OCI-LY3 (cell line): ENCODE measurements around the gene ALKAL2.

Experiments
- H2AFZ ChIP-seq: fragments of 200-600, 300-600 bp; shearing (Covaris generic); 2 replicates; pipeline ENCODE4 v1.6.0; 2014; ENCODE audit warnings: antibody characterized with exemption, low read depth, low read length
- H3K27ac ChIP-seq: fragments of 200-600, 300-600 bp; sonication (generic); 2 replicates; pipeline ENCODE4 v1.5.1; 2014; ENCODE audit warnings: mild to moderate bottlenecking, low read length, moderate library complexity, mixed read lengths
- H3K27me3 ChIP-seq: fragments of 200-600, 300-600 bp; sonication (generic); 2 replicates; pipeline ENCODE4 v1.6.1; 2014; ENCODE audit warnings: low read depth, low read length, mixed read lengths
- H3K36me3 ChIP-seq: fragments of 200-600, 300-600 bp; sonication (generic); replicated peaks from 2 replicates; pipeline ENCODE3; 2014; ENCODE audit warnings: low read depth, low read length, mixed read lengths
- H3K4me1 ChIP-seq: fragments of 300-600, 200-600 bp; sonication (generic); 2 replicates; pipeline ENCODE4 v1.6.1; 2014; ENCODE audit warnings: low read length, mixed read lengths
- H3K4me2 ChIP-seq: fragments of 200-600, 300-600 bp; sonication (generic); 2 replicates; pipeline ENCODE4 v1.6.1; 2014; ENCODE audit warnings: low read length, mixed read lengths
- H3K4me3 ChIP-seq: fragments of 300-600, 200-600 bp; sonication (generic); 2 replicates; pipeline ENCODE4 v1.5.1; 2014; ENCODE audit warnings: antibody characterized with exemption, mild to moderate bottlenecking, low read length, moderate library complexity
- H3K79me2 ChIP-seq: fragments of 300-600, 200-600 bp; shearing (Covaris generic); 2 replicates; pipeline ENCODE4 v1.6.1; 2014; ENCODE audit warnings: mild to moderate bottlenecking, low read length, mixed read lengths
- H3K9ac ChIP-seq: fragments of 300-600, 200-600 bp; shearing (Covaris generic); 2 replicates; pipeline ENCODE4 v1.6.0; 2014; ENCODE audit warnings: mild to moderate bottlenecking, low read length, moderate library complexity
- H3K9me3 ChIP-seq: fragments of 200-600, 300-600 bp; shearing (Covaris generic); 2 replicates; pipeline ENCODE4 v1.6.1; 2014; ENCODE audit warnings: low read length, mixed read lengths; ENCODE audit not compliant: insufficient read depth
- H4K20me1 ChIP-seq: fragments of 200-600, 300-600 bp; sonication (generic); 2 replicates; pipeline ENCODE4 v1.6.1; 2016; ENCODE audit warnings: low read length, mixed read lengths; ENCODE audit not compliant: insufficient read depth
- CTCF ChIP-seq: fragments of 200-600, 300-600 bp; sonication (generic); IDR thresholded peaks from 2 replicates; pipeline ENCODE4 v1.5.1; 2014; ENCODE audit warnings: antibody characterized with exemption, low read length, low read depth
- EZH2phosphoT487 ChIP-seq: fragments of 200-600 bp; shearing (Covaris generic); IDR thresholded peaks from 2 replicates; pipeline ENCODE4 v1.6.1; 2018; ENCODE audit warnings: antibody characterized with exemption, mixed run types, low read depth

The ALKAL2 gene

DNA sequence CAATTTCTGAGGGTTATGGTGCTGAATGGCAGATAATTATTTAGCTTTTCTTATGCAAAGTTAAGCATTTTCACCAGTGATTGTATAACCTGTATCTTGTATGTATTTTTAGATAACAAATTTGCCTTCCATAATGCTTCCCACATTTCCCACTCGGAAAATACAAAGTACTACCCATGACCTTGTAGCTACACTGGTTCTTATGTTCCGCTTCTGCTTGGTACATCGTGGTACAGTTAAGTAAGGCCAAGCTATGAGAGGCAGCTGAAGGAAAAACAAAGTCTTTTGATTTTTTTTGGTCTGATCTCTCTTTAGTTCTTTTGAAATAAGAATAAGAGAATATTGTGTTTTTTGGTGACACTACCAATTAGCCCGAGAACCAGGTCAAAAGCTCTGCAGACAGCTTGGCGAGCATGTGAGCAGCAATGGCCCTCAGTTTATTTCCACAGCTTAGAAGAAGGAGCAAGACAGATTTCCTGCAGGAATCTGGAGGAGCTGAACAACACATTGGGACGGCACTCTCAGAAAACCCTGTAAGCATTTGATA, 50.8 kb downstream of the ALKAL2 start:
- H3K9ac ChIP-seq = no peak overlapping the region
- H3K27ac ChIP-seq = no peak overlapping the region
- no peaks in the 10 kb centered on the region for H3K9me3 ChIP-seq
- no peaks in the 10 kb centered on the region for H3K79me2 ChIP-seq
- no peak overlapping the region for H3K4me3 ChIP-seq
- no peaks in the 10 kb centered on the region for H3K4me1 ChIP-seq
- no peak overlapping the region for H3K4me2 ChIP-seq
- no peaks in the 10 kb centered on the region for H4K20me1 ChIP-seq
- H3K27me3 ChIP-seq = no peaks in the 10 kb centered on the region
- TF ChIP-seq EZH2phosphoT487 (no peak), CTCF (no peak)
- no peaks in the 10 kb centered on the region for H3K36me3 ChIP-seq
- no peak overlapping the region for H2AFZ ChIP-seq

DNA sequence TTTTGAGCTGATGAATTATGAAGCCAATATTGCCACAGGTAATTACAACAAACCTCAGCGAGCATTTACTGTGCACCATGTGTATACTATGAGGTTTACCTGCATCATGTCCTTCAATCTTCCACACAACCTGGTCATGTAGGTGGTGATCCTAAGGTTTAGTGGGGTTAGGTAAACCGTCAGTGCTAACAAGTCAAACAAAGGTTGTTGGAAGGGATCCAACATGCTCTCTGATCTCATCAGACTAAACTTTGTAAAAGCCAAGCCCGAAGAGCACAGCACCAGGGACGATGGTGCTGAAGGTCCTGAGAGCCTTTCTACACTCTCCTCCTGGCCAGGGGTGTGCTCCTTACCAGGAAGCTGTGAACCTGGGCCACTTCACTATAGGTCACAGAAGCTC, 53.5 kb downstream of the ALKAL2 start:
- no peaks in the 10 kb centered on the region for H3K36me3 ChIP-seq
- H3K4me2 ChIP-seq = no peak overlapping the region
- no peak overlapping the region for H3K27ac ChIP-seq
- no peaks in the 10 kb centered on the region for H3K27me3 ChIP-seq
- no peaks in the 10 kb centered on the region for H4K20me1 ChIP-seq
- no peaks in the 10 kb centered on the region for H3K9me3 ChIP-seq
- H3K79me2 ChIP-seq = no peaks in the 10 kb centered on the region
- no peak overlapping the region for H3K4me3 ChIP-seq
- no peak overlapping the region for H3K9ac ChIP-seq
- H3K4me1 ChIP-seq = no peaks in the 10 kb centered on the region
- TF ChIP-seq EZH2phosphoT487 (no peak), CTCF (no peak)
- H2AFZ ChIP-seq = no peak overlapping the region

GRCh38 chr2:233030-233429, 54.9 kb downstream of the ALKAL2 start:
- Histone ChIP-seq H3K9ac (no peak overlapping the region), H3K9me3 (no peaks in the 10 kb centered on the region), H3K79me2 (no peaks in the 10 kb centered on the region), H4K20me1 (no peaks in the 10 kb centered on the region), H3K4me1 (no peaks in the 10 kb centered on the region), H2AFZ (no peak overlapping the region), H3K27ac (no peak overlapping the region), H3K27me3 (no peaks in the 10 kb centered on the region), H3K36me3 (no peaks in the 10 kb centered on the region), H3K4me3 (no peak overlapping the region), H3K4me2 (no peak overlapping the region)
- TF ChIP-seq CTCF (no peak), EZH2phosphoT487 (no peak)

GRCh38 chr2:231521-232185, 56.2 kb downstream of the ALKAL2 start:
- Histone ChIP-seq H3K79me2 (no peaks in the 10 kb centered on the region), H3K9ac (no peak overlapping the region), H3K27me3 (no peaks in the 10 kb centered on the region), H3K9me3 (no peaks in the 10 kb centered on the region), H3K27ac (no peak overlapping the region), H3K4me1 (no peaks in the 10 kb centered on the region), H2AFZ (no peak overlapping the region), H3K36me3 (no peaks in the 10 kb centered on the region), H3K4me2 (no peak overlapping the region), H3K4me3 (no peak overlapping the region), H4K20me1 (no peaks in the 10 kb centered on the region)
- TF ChIP-seq EZH2phosphoT487 (no peak), CTCF (no peak)
